ENCODE measurements around the gene ZBTB32.

The ZBTB32 gene

GRCh38 chr19:35730326-35730725, 26.0 kb downstream of the ZBTB32 start:
- no peak for DNase-seq (ENCODE audit: low read depth)

GRCh38 chr19:35731353-35731752, 27.0 kb downstream of the ZBTB32 start:
- H3K4me3 ChIP-seq (ENCODE audit: low read depth, low read length), result no peak overlapping the region
- DNase-seq (ENCODE audit: low read depth), result no peak
- TF ChIP-seq POLR2A (IDR thresholded peaks at IDR 0.05; ENCODE audit: extremely low read depth, insufficient read length) (no peak), MAX (IDR thresholded peaks at IDR 0.05; ENCODE audit: low read depth, low read length) (no peak), MYC (IDR thresholded peaks at IDR 0.05; ENCODE audit: low read depth, low read length) (no peak), CTCF (IDR thresholded peaks at IDR 0.05; ENCODE audit: low read depth, low read length) (no peak)

More at GRCh38 chr19:35730326-35730725, 26.0 kb downstream of the ZBTB32 start:
- TF ChIP-seq MYC (IDR thresholded peaks at IDR 0.05; ENCODE audit: low read depth, low read length) (no peak), POLR2A (IDR thresholded peaks at IDR 0.05; ENCODE audit: extremely low read depth, insufficient read length) (no peak), CTCF (IDR thresholded peaks at IDR 0.05; ENCODE audit: low read depth, low read length) (no peak), MAX (IDR thresholded peaks at IDR 0.05; ENCODE audit: low read depth, low read length) (no peak)
- H3K4me3 ChIP-seq (ENCODE audit: low read depth, low read length), result no peak overlapping the region

GRCh38 chr19:35731779-35732405, 27.5 kb downstream of the ZBTB32 start:
- DNase-seq (ENCODE audit: low read depth), result no peak
- no peak overlapping the region for H3K4me3 ChIP-seq (ENCODE audit: low read depth, low read length)
- TF ChIP-seq POLR2A (IDR thresholded peaks at IDR 0.05; ENCODE audit: extremely low read depth, insufficient read length), result no peak
- no peak for TF ChIP-seq MAX (IDR thresholded peaks at IDR 0.05; ENCODE audit: low read depth, low read length)
- no peak for TF ChIP-seq CTCF (IDR thresholded peaks at IDR 0.05; ENCODE audit: low read depth, low read length)
- no peak for TF ChIP-seq MYC (IDR thresholded peaks at IDR 0.05; ENCODE audit: low read depth, low read length)

GRCh38 chr19:35732540-35733179, 28.3 kb downstream of the ZBTB32 start:
- H3K4me3 ChIP-seq (ENCODE audit: low read depth, low read length), result no peak overlapping the region
- TF ChIP-seq POLR2A (IDR thresholded peaks at IDR 0.05; ENCODE audit: extremely low read depth, insufficient read length) (no peak), CTCF (IDR thresholded peaks at IDR 0.05; ENCODE audit: low read depth, low read length) (no peak), MAX (IDR thresholded peaks at IDR 0.05; ENCODE audit: low read depth, low read length) (no peak)
- no peak for DNase-seq (ENCODE audit: low read depth)

- TF ChIP-seq CTCF (IDR thresholded peaks at IDR 0.05; ENCODE audit: low read depth, low read length), result no peak
- no peak for TF ChIP-seq MAX (IDR thresholded peaks at IDR 0.05; ENCODE audit: low read depth, low read length)
- TF ChIP-seq POLR2A (IDR thresholded peaks at IDR 0.05; ENCODE audit: extremely low read depth, insufficient read length), result no peak
- no peak for TF ChIP-seq MYC (IDR thresholded peaks at IDR 0.05; ENCODE audit: low read depth, low read length)
- no peak for DNase-seq (ENCODE audit: low read depth)
- no peak overlapping the region for H3K4me3 ChIP-seq (ENCODE audit: low read depth, low read length)
Observed at GRCh38 chr19:35733180-35734125, 29.1 kb downstream of the ZBTB32 start.

All from NB4 (cell line).